Stimulated activated CD8-positive, alpha-beta memory T cell treated with anti-CD3 and anti-CD28 coated beads, Interleukin-4, amount 100 ng/mL, for 1 hour (primary cell): ENCODE data around the gene RBM8A.
A peak's percentile ranks its signal among the peaks of the same experiment; 100 is the strongest.

ENCODE experiments used
- DNase-seq, 2 donors: peaks; one replicate each; pipeline ENCODE4 v3.0.0-alpha.2; 2020; ENCODE audit warnings: low read depth in 2 of 2, low spot score in 1 of 2

RBM8A gene

DNA sequence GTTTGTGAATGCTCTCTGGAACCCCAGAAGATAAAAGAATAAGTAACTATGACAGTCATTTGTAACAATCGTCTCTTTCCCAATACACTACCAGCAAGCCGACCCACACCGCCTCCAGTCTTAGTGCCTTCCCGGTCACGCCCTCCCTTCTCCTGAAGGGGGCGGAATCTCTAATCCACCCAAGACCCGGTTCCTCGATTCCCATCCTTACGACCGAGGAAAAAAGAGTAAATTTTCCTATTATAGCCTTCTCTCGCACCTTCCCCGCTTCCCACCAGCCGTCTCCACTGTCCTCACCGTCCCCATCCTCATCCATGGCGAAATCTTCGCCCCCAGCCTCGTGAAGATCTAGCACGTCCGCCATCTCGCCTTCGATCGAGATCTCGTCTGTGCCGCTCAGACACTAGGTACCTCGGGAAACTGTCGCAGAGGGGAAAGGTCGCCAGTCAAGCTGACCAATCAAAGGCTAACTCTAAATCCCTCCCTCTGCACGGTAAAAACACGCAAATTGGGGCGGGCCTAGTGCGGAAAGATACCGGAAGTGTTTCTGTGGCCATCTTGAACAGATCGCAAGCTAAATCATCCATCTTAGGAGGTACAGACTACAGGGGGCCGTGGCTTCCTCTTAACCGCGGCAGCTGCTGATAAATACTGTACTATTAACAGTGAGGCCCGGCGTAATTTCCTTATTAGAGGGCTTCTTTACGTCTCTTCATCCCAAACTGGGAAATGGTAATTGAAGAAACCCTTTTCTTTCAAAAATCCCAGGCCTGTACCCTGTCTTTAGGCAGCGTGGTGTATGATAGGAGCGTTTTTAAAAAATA lies at the start of gene RBM8A:
TSS of gene RBM8A (minus strand) at position 422 of the 824 bp plus-strand sequence. CDS start at position 364, 58 bp downstream.
- DNase-seq, result peak; percentile 77 to 88

DNA sequence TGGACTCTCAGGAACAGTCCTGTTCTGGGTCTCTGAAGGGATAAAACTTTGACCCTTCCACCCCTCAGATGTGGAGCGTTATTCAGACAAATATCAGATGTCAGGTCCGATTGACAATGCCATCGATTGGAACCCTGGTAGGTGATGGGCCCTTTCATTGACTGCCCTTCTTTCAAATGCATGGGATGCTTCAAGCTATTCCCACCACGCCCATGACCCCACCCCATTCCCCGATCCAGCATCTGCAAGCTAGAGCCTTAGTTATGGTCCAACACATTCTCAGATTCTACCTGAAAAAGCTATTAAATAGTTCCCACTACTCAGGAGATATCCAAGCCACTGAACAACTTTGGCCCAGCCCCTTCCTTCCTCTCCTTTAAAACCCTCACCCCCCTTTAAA lies 49.7 kb upstream of the RBM8A start:
- DNase-seq, result no peak

DNA sequence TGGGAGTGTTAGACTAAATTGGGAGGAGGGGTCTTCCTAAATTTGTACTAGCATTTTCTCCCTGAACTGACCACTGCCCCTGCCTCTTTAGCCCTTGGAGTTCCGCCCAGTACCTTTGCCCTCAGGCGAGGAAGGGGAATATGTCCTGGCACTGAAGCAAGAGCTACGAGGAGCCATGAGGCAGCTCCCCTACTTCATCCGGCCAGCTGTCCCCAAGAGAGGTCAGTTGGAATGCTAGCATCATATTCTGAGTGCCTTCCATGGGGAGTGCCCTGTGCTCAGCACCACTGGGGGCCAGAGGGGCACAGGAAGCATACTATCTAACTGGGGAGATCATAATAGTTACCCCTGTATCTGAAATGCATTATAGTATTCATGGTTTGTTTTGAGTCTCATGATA lies 47.9 kb upstream of the RBM8A start:
- DNase-seq, result no peak

DNA sequence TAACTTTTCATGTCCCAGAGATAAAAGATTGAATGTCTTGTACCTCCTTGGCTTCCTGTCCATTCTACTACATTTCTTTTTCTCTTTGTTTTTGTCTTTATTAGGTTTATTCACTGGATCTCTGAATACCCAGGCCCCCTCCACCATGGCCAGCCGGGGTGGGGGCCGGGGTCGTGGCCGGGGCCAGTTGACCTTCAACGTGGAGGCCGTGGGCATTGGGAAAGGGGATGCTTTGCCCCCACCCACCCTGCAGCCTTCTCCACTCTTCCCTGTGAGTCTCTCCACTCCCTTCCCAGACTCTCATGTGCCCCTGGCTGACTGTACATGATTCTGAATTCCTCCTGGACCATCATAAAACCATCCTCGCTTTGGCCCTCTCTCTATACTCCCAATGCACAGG lies 47.4 kb upstream of the RBM8A start:
- DNase-seq, result no peak

DNA sequence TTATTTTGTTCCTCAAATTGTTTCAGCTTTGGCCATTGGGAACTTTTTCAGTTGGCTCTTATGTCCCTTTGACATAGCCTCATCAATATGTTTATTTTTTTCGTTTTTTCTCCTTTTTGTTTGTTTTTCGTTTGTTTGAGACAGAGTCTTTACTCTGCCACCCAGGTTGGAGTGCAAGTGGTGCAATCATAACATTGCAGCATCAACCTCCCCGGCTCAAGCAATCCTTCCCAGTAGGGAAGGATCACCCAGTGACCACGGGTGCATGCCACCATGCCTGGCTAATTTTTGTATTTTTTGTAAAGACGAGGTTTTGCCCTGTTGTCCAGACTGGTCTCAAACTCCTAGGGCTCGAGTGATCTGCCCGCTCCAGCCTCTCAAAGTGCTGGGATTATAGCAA lies 45.3 kb upstream of the RBM8A start:
- DNase-seq, result no peak

DNA sequence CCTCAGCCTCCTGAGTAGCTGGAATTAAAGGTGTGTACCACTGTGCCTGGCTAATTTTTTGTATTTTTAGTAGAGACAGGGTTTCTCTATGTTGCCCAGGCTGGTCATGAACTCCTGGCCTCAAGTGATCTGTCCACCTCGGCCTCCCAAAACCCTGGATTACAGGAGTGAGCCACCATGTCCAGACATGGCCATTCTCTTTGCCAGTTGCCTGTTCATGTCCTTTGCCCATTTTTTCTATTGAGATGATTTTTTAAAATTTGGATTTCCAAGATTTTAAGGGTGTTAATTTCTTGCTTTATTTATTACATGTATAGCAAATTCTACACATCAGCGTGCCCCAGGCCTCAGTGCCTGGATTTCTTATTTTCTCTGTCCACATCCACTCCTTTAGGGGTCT lies 40.0 kb upstream of the RBM8A start:
- no peak for DNase-seq

DNA sequence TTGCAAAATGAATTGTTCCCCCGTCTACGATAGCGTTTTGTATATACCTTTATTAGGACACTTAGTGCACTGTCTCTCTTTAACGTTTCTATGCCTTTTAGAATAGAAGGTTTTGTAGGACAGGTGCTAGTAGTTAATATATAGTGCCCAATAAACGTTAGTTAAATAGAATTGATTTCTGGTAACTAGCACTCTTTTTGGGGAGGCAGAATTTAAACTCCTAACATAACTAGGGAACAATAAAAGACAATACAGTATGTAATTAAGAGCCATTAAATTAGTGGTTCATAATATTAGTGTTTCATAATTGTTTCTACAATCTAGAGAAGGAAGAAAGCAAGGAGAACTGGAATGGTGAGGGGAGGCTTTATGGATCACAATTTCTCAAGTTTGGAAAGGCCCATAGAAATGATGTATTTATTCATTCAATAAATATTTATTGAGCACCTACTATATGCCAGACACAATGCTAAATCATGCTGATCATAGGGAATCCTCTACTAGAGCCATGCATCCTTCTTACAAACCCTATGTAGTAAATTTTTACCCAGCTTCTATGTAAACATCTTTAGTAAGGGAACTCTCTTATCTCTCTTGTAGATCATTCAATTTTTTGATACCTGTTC lies 37.9 kb upstream of the RBM8A start:
- DNase-seq, result no peak

DNA sequence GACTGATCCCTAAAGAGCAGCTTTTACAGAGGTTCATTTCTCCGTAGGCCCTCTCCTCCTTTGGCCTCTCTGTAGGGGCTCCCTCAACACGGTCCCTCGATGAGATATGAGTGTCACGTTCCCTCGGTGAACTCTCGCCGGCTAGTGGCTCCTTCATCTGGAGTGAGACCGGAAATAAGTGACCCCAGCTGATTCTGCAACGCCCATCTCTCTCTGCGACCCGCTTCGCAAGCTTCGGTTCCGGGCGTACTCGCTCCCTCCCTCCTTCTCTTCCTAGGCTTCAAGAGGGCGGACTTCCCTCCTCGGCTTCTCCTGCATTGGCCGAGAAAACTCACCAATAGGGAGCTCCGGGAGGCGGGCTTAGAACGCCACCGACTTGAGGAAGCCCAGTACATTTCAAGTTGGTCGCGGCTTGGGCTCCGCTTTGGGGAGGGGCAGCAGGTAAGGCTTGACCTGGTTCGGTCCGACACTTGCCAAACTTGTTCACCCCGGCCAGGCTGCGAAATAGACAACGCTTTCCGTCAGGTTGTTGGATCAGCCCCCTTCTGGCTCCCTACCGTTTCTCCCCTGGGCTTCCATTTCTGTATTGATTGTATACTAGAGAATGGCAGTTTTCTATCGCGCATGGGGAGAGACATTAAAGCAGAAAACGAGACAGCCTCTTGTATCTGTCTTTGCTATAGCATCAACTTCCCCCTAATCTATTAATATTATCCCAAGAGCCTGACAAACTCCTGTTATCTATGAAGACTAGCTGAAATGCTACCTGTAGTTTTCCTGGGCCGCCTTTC lies 37.2 kb upstream of the RBM8A start, which contains the start of the genes ANKRD34A and POLR3GL:
TSS of gene ANKRD34A (minus strand) at position 248 of the 791 bp plus-strand sequence. CDS start 2,816 bp downstream, outside the sequence.
TSS of gene POLR3GL (plus strand) at position 363 of the 791 bp plus-strand sequence. CDS start 10,176 bp downstream, outside the sequence.
- DNase-seq, result peak; percentile 77

DNA sequence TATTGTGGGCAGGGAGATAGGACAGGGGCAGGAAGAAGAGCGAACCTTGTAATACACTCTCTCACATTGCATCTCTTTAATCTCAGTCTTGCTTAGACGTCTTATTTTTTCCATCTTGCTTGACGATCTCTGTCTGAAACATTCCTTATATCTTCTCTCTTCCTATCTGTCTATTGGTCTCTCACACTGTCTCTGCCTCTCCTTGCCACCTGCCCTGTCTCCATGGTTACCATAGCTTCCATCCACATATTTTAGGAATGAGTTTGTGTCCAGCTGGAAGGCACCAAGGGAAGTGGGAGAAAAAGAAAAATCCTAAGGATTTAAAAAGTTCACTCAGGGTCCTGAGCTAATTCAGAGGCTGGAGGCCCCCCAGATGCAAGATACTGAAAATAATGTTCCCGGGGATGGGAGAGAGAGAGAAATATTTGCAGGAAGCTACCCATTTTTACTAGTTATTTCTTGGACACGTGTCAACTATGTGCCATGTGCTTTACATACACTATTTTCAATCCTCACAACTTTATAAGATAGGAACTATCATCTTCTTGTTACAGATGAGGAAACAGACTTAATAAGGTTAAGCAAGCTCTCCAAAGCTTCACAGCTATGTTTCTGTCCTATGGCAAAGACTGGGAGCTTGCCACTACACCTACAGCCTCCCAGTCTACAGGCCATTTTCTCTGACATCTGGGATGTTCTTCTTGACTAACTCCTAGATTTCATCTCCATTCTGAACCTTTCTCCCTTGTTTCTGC lies 36.2 kb upstream of the RBM8A start:
- no peak for DNase-seq

DNA sequence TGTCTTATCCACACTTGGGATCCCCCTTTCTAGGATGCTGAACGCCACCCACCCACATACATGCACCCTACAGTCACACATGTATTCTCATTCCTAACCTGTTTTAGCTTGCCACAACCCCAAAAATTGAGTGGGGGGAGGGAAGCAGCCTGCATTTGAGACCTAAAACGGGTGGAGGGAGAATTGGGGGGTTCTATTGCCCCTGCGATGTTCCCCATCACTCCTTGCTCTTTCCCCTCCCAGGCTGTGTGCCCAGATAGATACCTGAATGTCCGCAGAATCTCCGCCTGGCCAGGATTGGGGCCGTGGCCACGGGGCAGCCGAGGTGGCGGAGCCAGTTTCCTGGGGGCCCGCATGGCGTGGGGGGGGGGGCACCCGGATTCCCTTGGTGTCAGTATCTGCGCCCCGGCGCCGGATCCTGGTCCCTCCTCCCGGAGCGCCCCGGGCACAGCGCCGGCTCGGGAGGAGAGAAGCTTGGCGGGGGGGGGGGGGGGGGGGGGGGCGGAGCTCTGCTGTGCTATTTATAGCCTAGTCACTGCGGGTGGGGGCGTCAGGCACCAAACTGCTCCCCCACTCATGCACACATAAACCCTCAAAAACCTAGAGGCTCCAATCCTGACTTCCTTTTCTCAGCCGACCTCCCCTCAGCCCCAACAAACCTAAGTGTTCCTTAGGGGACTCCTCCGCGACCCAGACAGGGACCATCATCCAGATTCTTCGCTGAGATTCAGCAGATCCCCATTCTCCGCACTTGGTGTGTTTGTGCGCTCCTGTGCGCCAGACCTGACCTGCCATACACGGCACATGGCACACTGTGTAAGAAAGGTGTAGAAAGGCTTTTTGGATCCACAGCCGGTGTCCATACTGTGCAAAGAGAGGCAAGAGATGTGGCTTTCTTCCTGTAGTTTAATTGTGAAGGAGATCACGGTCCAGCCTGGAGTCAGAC lies 35.1 kb upstream of the RBM8A start:
- no peak for DNase-seq

DNA sequence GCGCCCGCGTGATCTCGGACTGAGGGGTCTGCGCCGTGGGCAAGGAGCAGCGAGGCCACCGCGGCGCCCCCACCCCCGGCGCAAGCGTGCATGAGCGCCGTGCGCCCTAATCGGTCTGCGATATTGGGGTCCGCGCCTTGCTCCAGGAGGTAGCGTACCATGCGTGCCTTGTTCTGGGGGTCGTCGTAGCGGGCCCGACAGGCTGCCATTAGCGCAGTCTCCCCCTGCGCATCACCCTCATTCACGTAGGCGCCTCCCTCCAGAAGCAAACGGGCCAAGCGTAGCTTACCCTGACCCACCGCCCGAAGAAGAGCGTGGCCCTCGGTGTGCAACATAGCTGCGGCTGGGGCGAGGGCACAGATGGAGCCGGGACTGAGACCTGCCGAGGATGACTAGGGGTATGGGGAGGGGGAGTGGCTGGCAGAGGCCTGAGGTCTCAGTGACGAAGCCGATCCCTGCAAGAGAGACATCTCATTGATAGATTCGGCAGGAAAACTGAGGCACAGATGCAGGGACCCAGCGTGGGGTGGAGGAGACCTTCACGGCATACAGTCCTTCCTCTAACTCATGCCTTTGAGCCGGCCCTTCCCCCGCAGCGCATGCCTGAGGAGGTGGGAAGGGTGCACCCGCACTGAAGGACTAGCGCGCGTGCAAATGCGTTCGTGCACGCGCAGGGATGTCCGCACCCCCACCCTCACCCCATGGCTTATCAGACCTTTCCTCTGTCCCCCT lies 34.3 kb upstream of the RBM8A start:
- no peak for DNase-seq

DNA sequence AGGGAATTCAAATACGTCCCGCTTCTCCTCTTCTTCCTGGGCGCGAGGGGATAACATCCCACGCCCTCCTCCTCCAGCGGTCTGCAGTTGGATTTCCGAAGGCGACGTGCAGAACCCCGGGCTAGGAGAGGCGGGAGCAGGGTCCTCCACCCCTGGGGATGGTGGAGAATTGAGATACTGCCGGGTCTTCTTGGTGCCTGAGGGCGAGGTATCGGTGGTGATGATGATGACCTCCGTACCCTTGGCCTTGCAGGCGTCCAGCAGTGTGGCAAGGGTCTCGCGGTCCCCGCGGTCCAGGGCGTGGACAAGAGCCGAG lies 33.8 kb upstream of the RBM8A start:
- DNase-seq, result no peak

DNA sequence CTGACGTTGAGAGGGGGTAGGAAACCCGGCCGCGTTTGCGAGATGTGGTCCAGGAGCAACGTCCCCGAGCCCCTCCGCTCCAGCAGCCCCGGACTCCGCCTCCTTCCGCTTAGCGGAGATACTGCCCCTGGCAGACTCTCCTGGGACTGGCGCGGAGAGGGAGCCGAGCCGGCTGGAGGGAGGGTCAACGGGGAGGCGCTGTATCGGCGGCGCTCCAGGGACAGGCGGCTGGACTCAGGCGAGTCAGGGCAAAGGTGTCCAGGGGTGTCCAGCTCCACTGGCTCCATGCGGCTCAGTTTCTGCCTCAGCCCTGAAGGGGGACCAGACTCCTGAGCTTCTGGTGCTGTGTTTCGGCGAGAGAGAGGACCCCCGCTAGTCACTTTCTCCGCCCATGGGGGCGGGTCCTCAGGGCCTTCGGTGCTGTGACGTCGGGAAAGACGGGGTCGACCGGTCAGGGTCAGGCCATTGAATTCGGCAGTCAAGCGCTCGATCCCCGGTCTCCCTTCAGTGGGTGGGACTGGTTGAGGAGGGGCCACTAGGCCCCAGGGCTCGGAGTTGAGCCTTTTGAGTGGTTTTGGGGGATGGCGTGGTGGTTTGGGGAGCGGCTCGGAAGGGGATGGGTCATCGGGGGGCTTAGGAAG lies 33.3 kb upstream of the RBM8A start:
- no peak for DNase-seq

DNA sequence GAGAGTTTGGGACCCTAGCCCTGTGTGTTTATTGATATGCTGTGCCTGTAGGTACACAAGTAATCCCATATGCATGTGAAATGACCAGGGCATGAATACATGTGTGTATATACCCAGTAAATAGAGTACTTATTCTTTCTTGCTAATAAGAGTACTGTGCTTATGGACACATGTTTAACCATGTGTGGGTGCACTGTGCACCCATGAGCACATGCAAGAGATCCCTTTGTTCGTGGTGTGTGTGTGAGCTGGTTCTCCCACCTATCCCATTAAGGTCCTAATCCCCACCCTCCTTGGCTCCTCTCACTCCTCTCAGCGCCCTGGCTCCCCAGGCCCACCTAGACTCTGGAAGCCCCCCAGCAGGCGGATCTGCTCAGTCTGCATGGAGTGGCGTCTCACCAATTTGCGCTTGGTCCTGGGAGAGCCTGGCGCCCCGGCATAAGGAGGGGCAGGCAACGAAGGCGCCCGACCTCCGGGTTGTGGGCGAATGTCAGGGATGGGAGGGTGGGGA lies 32.7 kb upstream of the RBM8A start:
- DNase-seq, result no peak

DNA sequence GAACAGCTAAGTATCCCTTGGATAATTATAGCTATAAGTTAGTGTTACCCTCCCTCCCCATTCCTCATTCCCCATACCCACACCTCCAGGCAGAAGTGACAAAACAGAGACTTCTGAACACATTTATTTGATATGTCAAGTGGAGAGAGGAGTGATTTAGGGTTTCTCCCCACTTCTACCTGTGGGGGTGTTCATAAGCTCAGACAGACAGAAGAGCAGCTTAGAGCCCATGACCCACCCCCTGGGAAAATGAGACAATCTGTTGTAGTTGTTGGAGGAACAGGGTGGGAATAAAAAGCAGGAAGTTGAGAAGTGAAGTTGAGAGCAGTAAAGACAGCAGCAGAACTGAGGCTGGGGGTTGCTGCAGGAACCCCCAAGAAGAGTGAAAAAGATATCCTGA lies 32.0 kb upstream of the RBM8A start:
- DNase-seq, result no peak

DNA sequence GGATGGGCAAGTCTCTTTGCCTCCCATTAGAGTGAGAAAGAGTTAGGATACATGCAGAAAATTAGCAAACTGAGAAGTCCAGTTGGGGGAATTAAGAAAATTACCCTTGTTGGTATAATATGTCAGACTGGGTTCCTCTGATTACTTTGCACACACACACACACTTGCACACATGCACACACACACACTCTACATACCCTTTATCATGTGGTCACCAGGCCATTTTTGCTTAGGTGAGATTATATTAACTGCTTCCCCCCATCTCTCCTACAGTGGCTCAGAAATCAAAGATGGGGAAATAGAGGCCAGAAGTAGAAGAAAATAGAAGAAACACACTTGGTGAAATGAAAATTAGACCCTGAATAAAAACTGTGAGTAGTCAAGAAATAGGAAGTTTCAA lies 31.4 kb upstream of the RBM8A start:
- no peak for DNase-seq

DNA sequence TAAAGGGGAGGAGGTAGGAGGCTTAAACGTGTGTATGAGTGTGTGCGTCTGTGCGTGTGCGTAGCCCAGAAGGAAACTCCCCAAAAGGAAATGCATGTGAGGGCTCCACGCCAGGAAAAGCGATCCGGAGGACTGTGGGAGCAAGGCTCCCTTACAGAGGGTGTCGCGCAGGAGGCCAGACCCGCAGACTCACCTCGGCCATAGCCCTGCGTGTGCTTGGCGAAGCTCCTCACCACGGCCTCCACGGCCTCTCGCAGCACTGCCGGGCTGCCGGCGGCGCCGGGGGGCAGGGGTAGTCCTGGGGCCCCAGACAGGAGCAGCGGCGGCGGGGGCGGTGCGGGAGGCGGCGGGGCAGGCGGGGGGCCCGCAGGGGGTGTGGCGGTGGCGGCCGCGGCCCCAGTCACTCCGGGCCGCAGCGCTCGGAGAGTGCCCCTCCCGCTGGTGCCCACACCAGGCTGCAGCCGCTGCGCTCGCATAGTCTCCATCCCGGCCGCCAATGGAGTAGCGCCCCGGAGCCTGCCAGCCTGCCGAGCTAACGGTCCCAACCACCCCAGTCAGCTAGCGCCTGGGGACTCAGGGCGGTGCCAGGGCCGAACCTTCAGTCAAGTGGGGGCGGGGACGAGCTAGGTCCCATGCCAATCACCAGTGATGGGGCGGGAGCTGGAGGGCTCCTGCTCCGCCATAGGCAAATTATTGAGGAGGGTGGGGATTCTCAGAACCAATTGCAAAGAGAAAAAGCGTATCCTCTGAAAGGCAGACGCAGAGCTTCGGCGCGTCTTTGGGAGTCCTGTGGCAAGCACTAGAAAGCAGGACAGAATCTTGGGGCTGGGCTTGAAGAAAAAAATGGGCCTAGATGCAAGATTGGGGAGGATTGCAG lies 30.4 kb upstream of the RBM8A start, which contains the start of gene LIX1L:
TSS of gene LIX1L (minus strand) at position 575 of the 877 bp plus-strand sequence. CDS start at position 485, 90 bp downstream.
- peak; percentile 90 to 91 for DNase-seq
